Measurements from ENCODE around the gene HHAT.

GRCh38 chr1:210653771-210654170 lies 325.1 kb downstream of the HHAT start:
- TF ChIP-seq, protein P1, sequence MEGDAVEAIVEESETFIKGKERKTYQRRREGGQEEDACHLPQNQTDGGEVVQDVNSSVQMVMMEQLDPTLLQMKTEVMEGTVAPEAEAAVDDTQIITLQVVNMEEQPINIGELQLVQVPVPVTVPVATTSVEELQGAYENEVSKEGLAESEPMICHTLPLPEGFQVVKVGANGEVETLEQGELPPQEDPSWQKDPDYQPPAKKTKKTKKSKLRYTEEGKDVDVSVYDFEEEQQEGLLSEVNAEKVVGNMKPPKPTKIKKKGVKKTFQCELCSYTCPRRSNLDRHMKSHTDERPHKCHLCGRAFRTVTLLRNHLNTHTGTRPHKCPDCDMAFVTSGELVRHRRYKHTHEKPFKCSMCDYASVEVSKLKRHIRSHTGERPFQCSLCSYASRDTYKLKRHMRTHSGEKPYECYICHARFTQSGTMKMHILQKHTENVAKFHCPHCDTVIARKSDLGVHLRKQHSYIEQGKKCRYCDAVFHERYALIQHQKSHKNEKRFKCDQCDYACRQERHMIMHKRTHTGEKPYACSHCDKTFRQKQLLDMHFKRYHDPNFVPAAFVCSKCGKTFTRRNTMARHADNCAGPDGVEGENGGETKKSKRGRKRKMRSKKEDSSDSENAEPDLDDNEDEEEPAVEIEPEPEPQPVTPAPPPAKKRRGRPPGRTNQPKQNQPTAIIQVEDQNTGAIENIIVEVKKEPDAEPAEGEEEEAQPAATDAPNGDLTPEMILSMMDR (IDR thresholded peaks at IDR 0.05; ENCODE audit: low read depth, low read length) = no peak
- TF ChIP-seq, protein P2, sequence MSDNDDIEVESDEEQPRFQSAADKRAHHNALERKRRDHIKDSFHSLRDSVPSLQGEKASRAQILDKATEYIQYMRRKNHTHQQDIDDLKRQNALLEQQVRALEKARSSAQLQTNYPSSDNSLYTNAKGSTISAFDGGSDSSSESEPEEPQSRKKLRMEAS (IDR thresholded peaks at IDR 0.05; ENCODE audit: low read depth, low read length) = no peak
- TF ChIP-seq POLR2A (IDR thresholded peaks at IDR 0.05; ENCODE audit: extremely low read depth, insufficient read length) (no peak), MYC (IDR thresholded peaks at IDR 0.05; ENCODE audit: low read depth, low read length) (no peak)
